Suprapubic skin (tissue), 4 donors: ENCODE results near the gene LUZP4. TPM values are rescaled to one million over a fixed set of nuclear protein-coding genes. Genes with fewer than 3 reads are reported as not detected.
A peak's percentile ranks its signal among the peaks of the same experiment; 100 is the strongest.

Experiments used
- DNase-seq, 2 donors: peaks; one replicate each; pipeline ENCODE4 v3.0.0-alpha.2; 2019; ENCODE audit warnings: low spot score in 2 of 2
- H3K27ac ChIP-seq: fragments of 200-600 bp; sonication (generic); one replicate; pipeline ENCODE4 v1.5.1; 2019
- H3K27me3 ChIP-seq: fragments of 200-600 bp; sonication (generic); one replicate; pipeline ENCODE4 v1.5.1; 2019
- H3K36me3 ChIP-seq: fragments of 200-600 bp; sonication (generic); one replicate; pipeline ENCODE4 v1.5.1; 2019
- H3K4me1 ChIP-seq: fragments of 200-600 bp; sonication (generic); one replicate; pipeline ENCODE4 v1.5.1; 2019
- H3K4me3 ChIP-seq: fragments of 200-600 bp; sonication (generic); one replicate; pipeline ENCODE4 v1.5.1; 2019; ENCODE audit warnings: mild to moderate bottlenecking
- H3K9me3 ChIP-seq: fragments of 200-600 bp; sonication (generic); one replicate; pipeline ENCODE4 v1.5.1; 2019
- EP300 ChIP-seq: sonication (generic); formaldehyde crosslinking; IDR thresholded peaks from one replicate; pipeline ENCODE4 v1.6.1; 2017; ENCODE audit warnings: antibody characterized with exemption
- POLR2A ChIP-seq, 2 donors: fragments of 450-650 bp; IDR thresholded peaks; one replicate each; pipeline ENCODE4 v1.6.1; 2017; ENCODE audit warnings: antibody characterized with exemption in 2 of 2, mild to moderate bottlenecking in 2 of 2, moderate library complexity in 2 of 2
- POLR2AphosphoS5 ChIP-seq, 3 donors: sonication (generic); formaldehyde crosslinking; IDR thresholded peaks; one replicate each; pipeline ENCODE4 v1.6.1; 2017; ENCODE audit warnings: antibody characterized with exemption in 3 of 3
- WGBS: methylation state at CpG from one replicate; pipeline ENCODE4 v1.1.5; 2018; 5-methylcytosine and 5-hydroxymethylcytosine counted together
- total RNA-seq, 4 donors: library from RNA; depleted of rRNA; stranded (reverse); fragments of >200 nt; gene quantifications; one replicate each; pipeline ENCODE4 v1.1.0, GENCODE V29; 2016
- TF ChIP-seq, protein P1 (sequence below), 2 donors: fragments of 200-600 bp in 1 of 2; fragments of 450-650 bp in 1 of 2; sonication (generic) in 1 of 2; IDR thresholded peaks; one replicate each; pipeline ENCODE4 v1.5.1; 2016 to 2019; ENCODE audit warnings: antibody characterized with exemption in 2 of 2, mild to moderate bottlenecking in 1 of 2, moderate library complexity in 1 of 2

LUZP4 gene
- total RNA-seq, 4 donors from 2014 or later = not detected

DNA sequence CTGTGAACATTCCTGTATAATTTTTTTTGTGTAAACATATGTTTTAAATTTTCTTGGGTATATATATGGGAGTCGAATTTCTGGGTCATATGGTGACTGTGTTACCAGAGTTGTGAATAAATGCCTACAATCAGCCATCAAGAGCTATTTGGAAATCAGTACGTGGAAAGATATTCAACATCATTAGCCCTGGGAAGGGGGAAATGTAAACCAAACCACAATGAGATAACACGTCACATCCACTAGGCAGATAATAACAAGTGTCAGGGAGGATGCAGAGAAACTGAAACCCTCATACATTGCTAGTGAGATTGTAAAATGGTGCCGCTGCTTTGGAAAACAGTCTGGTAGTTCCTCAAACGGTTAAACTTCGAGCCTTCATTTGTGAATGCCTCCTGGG, 43.9 kb downstream of the LUZP4 start:
- H3K27me3 ChIP-seq = no peaks in the 10 kb centered on the region
- no peaks in the 10 kb centered on the region for H3K9me3 ChIP-seq
- no peak overlapping the region for H3K4me3 ChIP-seq
- TF ChIP-seq, protein P1, sequence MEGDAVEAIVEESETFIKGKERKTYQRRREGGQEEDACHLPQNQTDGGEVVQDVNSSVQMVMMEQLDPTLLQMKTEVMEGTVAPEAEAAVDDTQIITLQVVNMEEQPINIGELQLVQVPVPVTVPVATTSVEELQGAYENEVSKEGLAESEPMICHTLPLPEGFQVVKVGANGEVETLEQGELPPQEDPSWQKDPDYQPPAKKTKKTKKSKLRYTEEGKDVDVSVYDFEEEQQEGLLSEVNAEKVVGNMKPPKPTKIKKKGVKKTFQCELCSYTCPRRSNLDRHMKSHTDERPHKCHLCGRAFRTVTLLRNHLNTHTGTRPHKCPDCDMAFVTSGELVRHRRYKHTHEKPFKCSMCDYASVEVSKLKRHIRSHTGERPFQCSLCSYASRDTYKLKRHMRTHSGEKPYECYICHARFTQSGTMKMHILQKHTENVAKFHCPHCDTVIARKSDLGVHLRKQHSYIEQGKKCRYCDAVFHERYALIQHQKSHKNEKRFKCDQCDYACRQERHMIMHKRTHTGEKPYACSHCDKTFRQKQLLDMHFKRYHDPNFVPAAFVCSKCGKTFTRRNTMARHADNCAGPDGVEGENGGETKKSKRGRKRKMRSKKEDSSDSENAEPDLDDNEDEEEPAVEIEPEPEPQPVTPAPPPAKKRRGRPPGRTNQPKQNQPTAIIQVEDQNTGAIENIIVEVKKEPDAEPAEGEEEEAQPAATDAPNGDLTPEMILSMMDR (IDR thresholded peaks at IDR 0.05) = no peak
- no peak for TF ChIP-seq EP300
- TF ChIP-seq POLR2A (IDR thresholded peaks at IDR 0.05) = no peak
- no peak for TF ChIP-seq POLR2AphosphoS5 (IDR thresholded peaks at IDR 0.05)
- 66% methylated on average over 6 of the region's 6 CpGs for WGBS
- no peaks in the 10 kb centered on the region for H3K36me3 ChIP-seq
- no peak for DNase-seq
- no peaks in the 10 kb centered on the region for H3K4me1 ChIP-seq
- H3K27ac ChIP-seq = no peak overlapping the region

DNA sequence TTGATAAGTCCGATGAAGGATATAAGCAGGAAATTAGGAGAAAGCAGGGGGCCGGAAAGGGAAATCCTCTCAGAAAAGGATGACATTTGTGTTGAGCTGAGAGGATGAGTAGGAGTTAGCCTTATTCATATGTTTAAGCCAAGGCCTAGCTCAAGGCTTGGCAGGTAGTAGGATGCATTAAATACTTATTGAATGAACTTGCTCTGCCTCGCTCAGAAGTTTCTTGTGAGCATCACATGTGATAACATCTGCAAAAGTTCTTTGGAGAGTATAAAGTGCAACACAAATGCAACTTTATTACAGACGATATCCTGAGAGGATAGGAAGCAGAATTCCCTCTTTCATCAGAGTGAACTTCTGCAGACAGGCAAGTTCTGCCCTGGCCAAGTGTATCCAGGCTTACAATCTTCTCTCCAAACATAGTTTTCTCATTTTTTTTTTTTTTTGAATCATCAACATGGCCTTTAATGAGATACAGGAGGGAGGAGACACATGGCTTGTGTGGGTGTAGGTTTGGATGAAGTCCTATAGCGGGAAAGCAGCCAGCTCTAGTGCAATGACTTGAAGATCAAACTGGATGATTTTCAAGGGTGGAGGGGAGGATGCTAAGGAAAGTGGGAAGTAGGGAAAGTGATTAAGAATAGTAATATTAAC, 48.1 kb downstream of the LUZP4 start:
- WGBS = 50% methylated on average over 5 of the region's 5 CpGs
- DNase-seq = no peak
- H3K27ac ChIP-seq = no peak overlapping the region

DNA sequence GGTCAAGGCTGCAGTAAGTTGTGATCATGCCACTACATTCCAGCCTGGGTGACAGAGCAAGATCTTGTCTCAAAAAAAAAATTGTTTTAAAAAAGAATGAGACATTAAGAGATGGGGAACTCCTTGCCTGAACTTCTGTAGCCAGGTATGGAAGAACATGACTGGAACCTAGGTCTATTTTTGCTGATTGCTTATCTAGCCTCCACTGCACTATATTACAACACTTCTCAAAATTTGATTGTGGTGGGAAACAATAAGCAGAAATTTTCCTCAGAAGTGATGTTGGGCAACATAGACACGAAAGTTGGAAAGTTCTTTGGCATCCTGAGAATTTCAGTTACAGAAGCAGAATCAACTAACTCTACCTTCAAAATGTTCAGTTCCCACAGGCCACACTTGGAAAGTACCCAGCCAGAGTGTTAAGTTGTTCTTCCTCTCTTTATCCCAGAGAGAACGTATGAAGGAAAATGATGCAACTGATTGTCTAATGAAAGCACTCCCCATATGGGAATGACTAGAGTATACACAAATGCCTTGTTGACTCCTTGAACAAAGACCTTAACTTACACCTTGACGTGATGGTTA, 50.0 kb downstream of the LUZP4 start:
- peaks cover under 1% of the 10 kb centered on the region for H3K4me1 ChIP-seq
- DNase-seq = no peak
- WGBS = 42% methylated on average over 3 of the region's 3 CpGs

More for the DNA sequence above, 48.1 kb downstream of the LUZP4 start:
- H3K36me3 ChIP-seq = no peaks in the 10 kb centered on the region
- no peaks in the 10 kb centered on the region for H3K4me1 ChIP-seq
- H3K4me3 ChIP-seq = no peak overlapping the region
- TF ChIP-seq, protein P1 (IDR thresholded peaks at IDR 0.05) = no peak
- no peak for TF ChIP-seq POLR2A (IDR thresholded peaks at IDR 0.05)
- no peak for TF ChIP-seq EP300
- no peak for TF ChIP-seq POLR2AphosphoS5 (IDR thresholded peaks at IDR 0.05)
- no peaks in the 10 kb centered on the region for H3K27me3 ChIP-seq
- no peaks in the 10 kb centered on the region for H3K9me3 ChIP-seq

GRCh38 chrX:115341421-115341820, 51.9 kb downstream of the LUZP4 start:
- no peak overlapping the region for H3K27ac ChIP-seq
- no peaks in the 10 kb centered on the region for H3K27me3 ChIP-seq
- H3K4me1 ChIP-seq = peaks cover 11% of the 10 kb centered on the region
- no peaks in the 10 kb centered on the region for H3K36me3 ChIP-seq
- no peak for DNase-seq
- H3K4me3 ChIP-seq = no peak overlapping the region
- 91% methylated on average over 1 of the region's 1 CpG for WGBS
- no peaks in the 10 kb centered on the region for H3K9me3 ChIP-seq
- TF ChIP-seq EP300 = no peak
- no peak for TF ChIP-seq POLR2AphosphoS5 (IDR thresholded peaks at IDR 0.05)
- TF ChIP-seq, protein P1 (IDR thresholded peaks at IDR 0.05) = no peak
- TF ChIP-seq POLR2A (IDR thresholded peaks at IDR 0.05) = no peak

More for the DNA sequence above, 50.0 kb downstream of the LUZP4 start:
- H3K27ac ChIP-seq = no peak overlapping the region
- H3K36me3 ChIP-seq = no peaks in the 10 kb centered on the region
- TF ChIP-seq, protein P1 (IDR thresholded peaks at IDR 0.05) = no peak
- TF ChIP-seq POLR2AphosphoS5 (IDR thresholded peaks at IDR 0.05) (no peak), POLR2A (IDR thresholded peaks at IDR 0.05) (no peak), EP300 (no peak)
- no peaks in the 10 kb centered on the region for H3K27me3 ChIP-seq
- no peaks in the 10 kb centered on the region for H3K9me3 ChIP-seq
- no peak overlapping the region for H3K4me3 ChIP-seq

- DNase-seq = peak; percentile 85 to 91
- Histone ChIP-seq H3K4me3 (no peak overlapping the region), H3K27ac (peak overlapping the region; percentile 79), H3K9me3 (no peaks in the 10 kb centered on the region), H3K27me3 (no peaks in the 10 kb centered on the region), H3K4me1 (peaks cover 11% of the 10 kb centered on the region), H3K36me3 (no peaks in the 10 kb centered on the region)
- TF ChIP-seq POLR2AphosphoS5 (IDR thresholded peaks at IDR 0.05) = peak in 1 of 3 donors; percentile 31
- TF ChIP-seq, protein P1 (IDR thresholded peaks at IDR 0.05) = no peak
- 30% methylated on average over 3 of the region's 3 CpGs for WGBS
These were observed 55.5 kb downstream of the LUZP4 start for GRCh38 chrX:115344885-115345614.
